Cardiac muscle cell (in vitro differentiated cells and primary cell): ENCODE measurements around the gene INO80C. TPM values are rescaled to one million over a fixed set of nuclear protein-coding genes. Genes with fewer than 3 reads are reported as not detected.
A peak's percentile ranks its signal among the peaks of the same experiment; 100 is the strongest.
"Not testable (repeated sequence)": the region's sequence is repeated elsewhere in the genome, so short reads cannot be mapped to it uniquely, and the experiment has no call there.

ENCODE experiments used
- DNase-seq, 2 donors: peaks; one replicate each; pipeline versions ENCODE4 v3.0.0 to v3.0.0-alpha.2; 2010 to 2017; ENCODE audit warnings: low read depth in 1 of 2, low spot score in 1 of 2
- H3K27ac ChIP-seq: fragments of 200-600 bp; sonication (generic); 2 replicates; pipeline ENCODE4 v1.5.1; 2016
- H3K27me3 ChIP-seq: fragments of 200-600 bp; sonication (generic); 2 replicates; pipeline ENCODE4 v1.6.0; 2016; ENCODE audit warnings: control low read depth
- H3K36me3 ChIP-seq: fragments of 200-600 bp; sonication (generic); 2 replicates; pipeline ENCODE4 v1.5.1; 2016; ENCODE audit warnings: control low read depth
- H3K4me1 ChIP-seq: fragments of 200-600 bp; sonication (generic); 2 replicates; pipeline ENCODE4 v1.8.1; 2017; ENCODE audit warnings: low read depth, mild to moderate bottlenecking, mixed run types
- H3K4me3 ChIP-seq: fragments of 200-600 bp; sonication (generic); 2 replicates; pipeline ENCODE4 v1.5.1; 2016; ENCODE audit warnings: mild to moderate bottlenecking
- H3K9me3 ChIP-seq: fragments of 200-600 bp; sonication (generic); 2 replicates; pipeline ENCODE4 v1.5.1; 2017; ENCODE audit warnings: low read depth, mild to moderate bottlenecking, control low read depth
- polyA plus RNA-seq: library from polyadenylated mRNA; unstranded; fragments of >200 nt; fragmentation: Nextera tagmentation; extraction: Ambion mirVana; gene quantifications from 2 replicates; pipeline ENCODE4 v1.2.1, GENCODE V29; 2016
- total RNA-seq: library from RNA; depleted of rRNA; stranded (reverse); fragments of >200 nt; gene quantifications from 2 replicates; pipeline ENCODE4 v1.2.3, GENCODE V29; 2016
- TF ChIP-seq, protein P1 (sequence below): IDR thresholded peaks from 2 replicates; pipeline ENCODE4 v1.5.1; 2012; ENCODE audit warnings: low read depth, mild to moderate bottlenecking, low read length

Gene INO80C
- total and polyA plus RNA-seq, 2 experiments from 2014 or later = 13.5 to 27.8 TPM

- H3K36me3 ChIP-seq = no peaks in the 10 kb centered on the region
- peak in 1 of 2 donors; percentile 20 for DNase-seq
- no peak overlapping the region for H3K4me3 ChIP-seq
- H3K4me1 ChIP-seq = peaks cover 25% of the 10 kb centered on the region
- TF ChIP-seq, protein P1, sequence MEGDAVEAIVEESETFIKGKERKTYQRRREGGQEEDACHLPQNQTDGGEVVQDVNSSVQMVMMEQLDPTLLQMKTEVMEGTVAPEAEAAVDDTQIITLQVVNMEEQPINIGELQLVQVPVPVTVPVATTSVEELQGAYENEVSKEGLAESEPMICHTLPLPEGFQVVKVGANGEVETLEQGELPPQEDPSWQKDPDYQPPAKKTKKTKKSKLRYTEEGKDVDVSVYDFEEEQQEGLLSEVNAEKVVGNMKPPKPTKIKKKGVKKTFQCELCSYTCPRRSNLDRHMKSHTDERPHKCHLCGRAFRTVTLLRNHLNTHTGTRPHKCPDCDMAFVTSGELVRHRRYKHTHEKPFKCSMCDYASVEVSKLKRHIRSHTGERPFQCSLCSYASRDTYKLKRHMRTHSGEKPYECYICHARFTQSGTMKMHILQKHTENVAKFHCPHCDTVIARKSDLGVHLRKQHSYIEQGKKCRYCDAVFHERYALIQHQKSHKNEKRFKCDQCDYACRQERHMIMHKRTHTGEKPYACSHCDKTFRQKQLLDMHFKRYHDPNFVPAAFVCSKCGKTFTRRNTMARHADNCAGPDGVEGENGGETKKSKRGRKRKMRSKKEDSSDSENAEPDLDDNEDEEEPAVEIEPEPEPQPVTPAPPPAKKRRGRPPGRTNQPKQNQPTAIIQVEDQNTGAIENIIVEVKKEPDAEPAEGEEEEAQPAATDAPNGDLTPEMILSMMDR = no peak
- peak overlapping the region; percentile 59 for H3K27ac ChIP-seq
- H3K9me3 ChIP-seq = no peaks in the 10 kb centered on the region
- no peaks in the 10 kb centered on the region for H3K27me3 ChIP-seq
Measured at GRCh38 chr18:35491700-35492077, 6.1 kb downstream of the INO80C start.

GRCh38 chr18:35490894-35491699 lies 6.7 kb downstream of the INO80C start:
- Histone ChIP-seq H3K27ac (peak overlapping the region; percentile 59), H3K4me3 (no peak overlapping the region), H3K4me1 (peaks cover 25% of the 10 kb centered on the region), H3K27me3 (no peaks in the 10 kb centered on the region), H3K36me3 (no peaks in the 10 kb centered on the region), H3K9me3 (no peaks in the 10 kb centered on the region)
- TF ChIP-seq, protein P1 = no peak
- DNase-seq = no peak

DNA sequence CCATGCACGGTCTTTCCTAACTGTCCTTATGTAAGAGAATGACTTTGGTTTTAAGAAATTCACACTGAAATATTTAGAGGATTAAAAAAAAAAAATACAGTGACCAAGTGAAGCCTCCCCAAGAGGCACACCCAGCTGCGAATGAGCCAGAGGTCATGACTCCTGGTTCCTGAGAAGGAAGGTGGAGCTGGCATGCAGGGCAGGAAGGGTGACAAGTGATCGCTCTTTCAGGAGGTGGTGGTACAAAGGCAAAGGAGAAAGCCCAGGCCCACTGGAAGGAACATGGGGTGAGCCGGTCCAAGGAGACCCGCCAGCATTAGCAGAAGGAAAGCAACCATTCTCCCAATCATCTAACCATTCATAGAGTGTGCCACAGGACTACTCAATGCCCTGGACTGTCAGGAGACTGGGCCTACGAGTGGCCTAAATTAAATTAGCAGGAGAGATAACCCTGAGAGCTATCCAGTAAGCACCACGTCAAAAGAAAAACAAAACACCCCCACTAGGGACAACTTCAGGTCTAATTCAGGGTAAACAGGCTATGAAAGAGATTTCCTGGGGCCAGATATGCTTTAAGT lies 7.8 kb downstream of the INO80C start:
- Histone ChIP-seq H3K27ac (peak overlapping the region; percentile 8), H3K27me3 (no peaks in the 10 kb centered on the region), H3K4me3 (no peak overlapping the region), H3K4me1 (peaks cover 25% of the 10 kb centered on the region), H3K36me3 (no peaks in the 10 kb centered on the region), H3K9me3 (no peaks in the 10 kb centered on the region)
- no peak for DNase-seq
- TF ChIP-seq, protein P1 = no peak

DNA sequence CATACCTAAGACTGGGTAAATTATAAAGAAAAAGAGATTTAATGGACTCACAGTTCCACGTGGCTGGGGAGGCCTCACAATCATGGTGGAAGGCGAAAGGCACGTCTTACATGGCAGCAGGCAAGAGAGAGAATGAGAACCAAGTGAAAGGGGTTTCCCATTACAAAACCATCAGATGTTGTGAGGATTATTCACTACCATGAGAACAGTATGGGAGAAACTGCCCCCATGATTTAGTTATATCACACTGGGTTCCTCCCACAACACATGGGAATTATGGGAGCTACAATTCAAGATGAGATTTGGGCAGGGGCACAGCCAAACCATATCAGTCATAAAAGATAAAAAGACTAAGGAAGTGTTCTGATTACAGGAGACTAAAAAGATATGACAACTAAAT lies 8.5 kb downstream of the INO80C start:
- not testable (repeated sequence) for H3K36me3 ChIP-seq, H3K9me3 ChIP-seq, DNase-seq, H3K27ac ChIP-seq, H3K4me3 ChIP-seq, H3K27me3 ChIP-seq
- H3K4me1 ChIP-seq = peaks cover 25% of the 10 kb centered on the region

GRCh38 chr18:35488396-35488795 lies 9.4 kb downstream of the INO80C start:
- H3K27ac ChIP-seq, H3K36me3 ChIP-seq, DNase-seq, H3K27me3 ChIP-seq, H3K9me3 ChIP-seq, H3K4me3 ChIP-seq: not testable (repeated sequence)
- H3K4me1 ChIP-seq = peaks cover 25% of the 10 kb centered on the region

GRCh38 chr18:35487525-35487924 lies 10.2 kb downstream of the INO80C start:
- not testable (repeated sequence) for H3K4me3 ChIP-seq, H3K9me3 ChIP-seq, DNase-seq, H3K27ac ChIP-seq, H3K27me3 ChIP-seq, H3K36me3 ChIP-seq
- peaks cover 25% of the 10 kb centered on the region for H3K4me1 ChIP-seq

DNA sequence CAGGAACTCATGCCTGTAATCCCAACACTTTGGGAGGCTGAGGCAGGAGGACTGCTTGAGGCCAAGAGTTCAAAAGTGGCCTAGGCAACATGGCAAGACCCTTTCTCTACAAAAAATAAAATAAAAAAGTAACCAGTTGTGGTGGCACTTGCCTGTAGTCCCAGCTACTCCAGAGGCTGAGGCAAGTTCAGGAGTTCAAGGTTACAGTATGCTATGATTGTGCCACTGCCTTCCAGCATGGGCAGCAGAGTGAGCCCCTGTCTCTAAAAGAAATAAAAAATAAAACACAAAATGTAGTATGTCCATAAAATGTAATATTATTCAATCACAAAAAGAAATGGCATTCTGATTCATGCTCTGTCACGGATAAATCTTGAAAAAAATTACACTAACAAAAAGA lies 11.9 kb downstream of the INO80C start:
- no peaks in the 10 kb centered on the region for H3K27me3 ChIP-seq
- H3K27ac ChIP-seq = no peak overlapping the region
- H3K9me3 ChIP-seq = no peaks in the 10 kb centered on the region
- H3K4me1 ChIP-seq = peaks cover 14% of the 10 kb centered on the region
- no peak overlapping the region for H3K4me3 ChIP-seq
- no peak for DNase-seq
- TF ChIP-seq, protein P1 = no peak
- no peaks in the 10 kb centered on the region for H3K36me3 ChIP-seq
